Measurements from ENCODE around the gene MYO15B.
A peak's percentile ranks its signal among the peaks of the same experiment; 100 is the strongest.

MYO15B gene

DNA sequence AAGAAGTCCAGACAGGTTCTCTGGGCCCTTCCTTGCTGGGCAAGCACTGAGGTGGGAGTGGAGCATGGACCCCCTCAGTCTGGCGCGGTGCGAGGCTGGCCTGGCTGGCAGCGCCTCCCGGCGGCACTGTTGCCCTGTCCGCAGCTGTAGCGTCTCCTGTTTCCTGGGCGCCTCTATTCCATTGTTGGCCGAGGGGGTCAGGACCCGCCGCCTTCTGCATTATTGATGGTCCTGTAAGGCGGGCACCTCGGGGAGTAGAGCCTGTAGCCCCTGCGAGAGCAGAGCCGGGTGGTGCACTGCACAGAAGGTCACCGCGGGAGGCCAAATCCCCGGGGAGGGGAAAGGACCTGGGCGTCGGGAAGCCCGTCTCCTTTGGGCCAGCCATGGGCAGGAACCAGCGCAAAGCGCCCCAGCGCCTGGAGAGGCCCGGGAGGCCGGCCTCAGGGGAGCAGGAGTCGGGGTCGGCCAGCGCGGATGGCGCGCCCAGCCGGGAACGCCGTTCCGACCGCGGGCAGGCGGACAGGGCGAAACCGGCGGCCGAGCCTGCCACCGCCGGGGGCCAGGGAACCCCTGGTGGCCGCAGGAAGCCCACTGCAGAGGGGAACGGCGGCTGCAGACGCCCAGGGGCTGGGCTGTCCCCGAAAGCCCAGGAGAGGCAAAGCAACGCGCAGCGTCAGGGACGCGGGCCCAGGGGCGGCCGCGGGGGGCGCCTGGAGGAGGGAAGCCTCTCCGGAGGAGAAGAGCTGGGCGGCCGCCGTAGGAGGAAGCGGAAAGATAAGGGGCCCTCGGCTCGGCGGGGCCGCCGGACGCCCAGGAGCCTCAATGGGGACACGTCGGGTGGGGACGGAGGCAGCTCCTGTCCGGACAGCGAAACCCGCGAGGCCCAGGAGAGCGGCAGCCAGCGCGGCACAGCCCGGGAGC, at the start of gene MYO15B:
Gene MYO15B (plus strand): TSS at position 126 of the 921 bp plus-strand sequence. CDS start 258 bp downstream, at position 384.
- TF ChIP-seq, protein P1, sequence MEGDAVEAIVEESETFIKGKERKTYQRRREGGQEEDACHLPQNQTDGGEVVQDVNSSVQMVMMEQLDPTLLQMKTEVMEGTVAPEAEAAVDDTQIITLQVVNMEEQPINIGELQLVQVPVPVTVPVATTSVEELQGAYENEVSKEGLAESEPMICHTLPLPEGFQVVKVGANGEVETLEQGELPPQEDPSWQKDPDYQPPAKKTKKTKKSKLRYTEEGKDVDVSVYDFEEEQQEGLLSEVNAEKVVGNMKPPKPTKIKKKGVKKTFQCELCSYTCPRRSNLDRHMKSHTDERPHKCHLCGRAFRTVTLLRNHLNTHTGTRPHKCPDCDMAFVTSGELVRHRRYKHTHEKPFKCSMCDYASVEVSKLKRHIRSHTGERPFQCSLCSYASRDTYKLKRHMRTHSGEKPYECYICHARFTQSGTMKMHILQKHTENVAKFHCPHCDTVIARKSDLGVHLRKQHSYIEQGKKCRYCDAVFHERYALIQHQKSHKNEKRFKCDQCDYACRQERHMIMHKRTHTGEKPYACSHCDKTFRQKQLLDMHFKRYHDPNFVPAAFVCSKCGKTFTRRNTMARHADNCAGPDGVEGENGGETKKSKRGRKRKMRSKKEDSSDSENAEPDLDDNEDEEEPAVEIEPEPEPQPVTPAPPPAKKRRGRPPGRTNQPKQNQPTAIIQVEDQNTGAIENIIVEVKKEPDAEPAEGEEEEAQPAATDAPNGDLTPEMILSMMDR (IDR thresholded peaks at IDR 0.05; ENCODE audit: low read depth, low read length), result 0 out of 2 replicates have a peak, but pooled peaks have one; percentile 5
- H3K4me3 ChIP-seq (ENCODE audit: low read depth, low read length), result 0 out of 2 replicates have a peak within 1 kb of the TSS, but pooled peaks have one; percentile 14

DNA sequence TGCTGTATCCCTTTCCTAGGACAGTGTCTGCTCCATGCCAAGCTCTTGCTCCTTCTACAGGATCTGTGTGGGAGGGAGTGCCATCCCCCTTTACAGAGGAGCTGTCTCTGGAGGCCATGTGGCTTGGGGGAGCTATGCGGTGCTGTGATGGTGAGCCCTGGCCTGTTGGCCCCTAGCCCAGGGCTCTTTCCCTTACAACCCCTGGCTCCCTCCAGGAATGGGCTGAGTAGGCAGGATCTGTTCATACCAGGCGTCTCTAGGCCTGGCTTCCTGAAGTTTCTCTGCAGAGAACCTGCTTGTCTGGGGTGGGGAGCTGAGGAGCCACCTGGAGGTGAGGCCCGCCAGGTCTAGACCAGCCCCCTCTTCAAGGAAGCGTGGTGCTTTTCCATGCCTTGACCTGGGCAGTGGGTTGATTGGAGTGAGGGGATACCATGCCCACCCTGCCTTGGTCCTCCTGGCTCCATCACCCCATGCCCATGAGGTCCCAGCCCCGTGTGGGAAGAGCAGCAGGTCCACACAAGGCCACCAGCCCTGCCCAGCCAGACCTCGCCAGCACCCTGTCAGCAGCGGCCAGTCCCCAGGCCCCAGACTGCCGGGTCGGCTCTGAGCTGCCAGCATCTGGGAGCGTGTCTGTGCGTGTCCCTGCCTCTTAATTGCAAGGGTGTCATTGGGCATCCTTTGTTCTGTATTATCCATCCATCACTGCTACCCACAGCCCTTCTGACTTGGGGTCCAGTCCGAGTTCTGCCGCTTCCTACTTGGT, 47.5 kb upstream of the MYO15B start:
- H3K4me3 ChIP-seq (ENCODE audit: low read depth, low read length), result no peak overlapping the region
- TF ChIP-seq, protein P1 (IDR thresholded peaks at IDR 0.05; ENCODE audit: low read depth, low read length), result no peak

DNA sequence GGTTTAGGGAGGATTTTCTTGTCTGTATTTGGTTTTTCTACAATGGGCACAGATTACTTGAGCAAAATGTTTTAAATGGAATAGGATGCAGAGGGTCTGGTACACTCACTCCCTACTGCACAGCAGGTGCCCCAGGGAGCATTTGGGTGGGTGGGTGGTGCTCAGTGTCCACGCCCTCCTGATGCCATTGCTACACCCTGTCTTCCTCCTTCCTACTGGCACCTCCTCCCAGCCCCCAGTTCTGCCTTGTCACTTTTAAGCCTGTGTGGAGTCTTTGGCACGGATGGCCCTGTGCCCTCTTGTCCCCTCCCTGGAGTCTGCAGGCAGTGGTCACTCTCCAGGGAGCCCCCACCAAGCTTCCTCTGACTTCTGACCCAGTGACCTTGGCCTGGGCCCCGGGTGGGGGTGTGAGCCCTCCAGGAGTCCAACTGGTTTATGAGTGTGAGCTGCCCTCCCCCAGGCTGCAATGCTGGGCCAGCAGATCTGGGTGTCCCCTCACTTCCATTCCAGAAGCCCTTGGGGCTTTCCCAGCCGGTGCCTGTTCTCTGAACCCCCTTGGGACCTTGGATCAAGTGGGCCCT, 46.6 kb upstream of the MYO15B start:
- TF ChIP-seq, protein P1 (IDR thresholded peaks at IDR 0.05; ENCODE audit: low read depth, low read length), result no peak
- no peak overlapping the region for H3K4me3 ChIP-seq (ENCODE audit: low read depth, low read length)

DNA sequence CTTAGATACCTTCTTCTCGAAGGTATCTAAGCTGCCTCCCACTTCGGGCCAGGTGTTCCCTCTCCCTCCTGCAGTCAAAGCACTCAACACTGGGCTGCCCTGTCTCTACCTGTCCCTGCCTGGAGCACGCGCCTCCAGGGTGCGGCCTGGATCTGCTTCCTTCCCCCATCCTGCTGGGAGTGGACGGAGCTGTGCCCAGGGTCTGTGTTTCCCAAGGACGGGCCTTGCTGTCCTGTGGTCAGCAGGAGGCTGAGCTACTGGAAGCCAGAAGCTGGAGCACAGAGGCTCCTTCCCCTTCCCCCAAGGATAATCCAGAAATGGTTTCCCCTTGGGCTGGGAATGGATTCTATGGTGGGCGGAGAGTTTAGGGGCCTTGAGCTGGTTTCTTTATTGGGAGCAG, 45.4 kb upstream of the MYO15B start:
- TF ChIP-seq, protein P1 (IDR thresholded peaks at IDR 0.05; ENCODE audit: low read depth, low read length), result no peak
- H3K4me3 ChIP-seq (ENCODE audit: low read depth, low read length), result no peak overlapping the region

DNA sequence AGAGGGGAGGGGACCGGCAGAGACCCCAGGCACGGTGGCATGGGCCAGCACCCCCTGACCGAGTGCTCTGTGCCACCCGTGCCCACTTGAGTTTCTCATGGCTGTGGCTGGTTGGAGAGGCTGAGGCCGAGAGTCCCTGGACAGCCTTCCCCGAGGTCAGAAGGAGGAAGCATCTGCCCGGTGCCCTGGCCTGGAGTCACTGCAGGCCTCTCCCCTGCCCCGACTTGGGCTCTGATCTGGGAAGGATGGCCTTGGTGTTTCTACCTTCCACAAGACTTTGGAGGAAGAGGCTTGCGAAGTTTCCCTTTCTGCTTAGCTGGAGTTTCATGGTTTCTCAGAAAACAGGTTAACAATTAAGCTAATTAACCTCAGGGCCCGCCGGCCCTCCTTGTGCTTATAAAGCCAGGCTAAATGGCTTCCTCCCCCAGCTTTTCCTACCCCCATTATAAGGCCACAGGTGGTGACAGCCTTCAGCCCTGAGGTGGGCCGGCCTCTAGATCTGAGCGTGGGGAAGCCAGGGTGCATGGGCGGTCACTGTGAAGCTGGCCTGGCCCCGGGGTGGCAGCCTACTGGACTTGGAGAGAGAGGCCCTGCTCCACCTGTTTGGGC, 44.8 kb upstream of the MYO15B start:
- TF ChIP-seq, protein P1 (IDR thresholded peaks at IDR 0.05; ENCODE audit: low read depth, low read length), result no peak
- no peak overlapping the region for H3K4me3 ChIP-seq (ENCODE audit: low read depth, low read length)

- H3K4me3 ChIP-seq (ENCODE audit: low read depth, low read length), result no peak overlapping the region
- TF ChIP-seq, protein P1 (IDR thresholded peaks at IDR 0.05; ENCODE audit: low read depth, low read length), result no peak
Observed at GRCh38 chr17:75544250-75544649, 43.4 kb upstream of the MYO15B start.

Data from WI38 (cell line).